Measurements from ENCODE around the gene ENO2. TPM values are rescaled to one million over a fixed set of nuclear protein-coding genes. Genes with fewer than 3 reads are reported as not detected.
"Not testable (repeated sequence)": the region's sequence is repeated elsewhere in the genome, so short reads cannot be mapped to it uniquely, and the experiment has no call there.

The ENO2 gene
- total RNA-seq = 202 and 206 TPM in 2 replicates

DNA sequence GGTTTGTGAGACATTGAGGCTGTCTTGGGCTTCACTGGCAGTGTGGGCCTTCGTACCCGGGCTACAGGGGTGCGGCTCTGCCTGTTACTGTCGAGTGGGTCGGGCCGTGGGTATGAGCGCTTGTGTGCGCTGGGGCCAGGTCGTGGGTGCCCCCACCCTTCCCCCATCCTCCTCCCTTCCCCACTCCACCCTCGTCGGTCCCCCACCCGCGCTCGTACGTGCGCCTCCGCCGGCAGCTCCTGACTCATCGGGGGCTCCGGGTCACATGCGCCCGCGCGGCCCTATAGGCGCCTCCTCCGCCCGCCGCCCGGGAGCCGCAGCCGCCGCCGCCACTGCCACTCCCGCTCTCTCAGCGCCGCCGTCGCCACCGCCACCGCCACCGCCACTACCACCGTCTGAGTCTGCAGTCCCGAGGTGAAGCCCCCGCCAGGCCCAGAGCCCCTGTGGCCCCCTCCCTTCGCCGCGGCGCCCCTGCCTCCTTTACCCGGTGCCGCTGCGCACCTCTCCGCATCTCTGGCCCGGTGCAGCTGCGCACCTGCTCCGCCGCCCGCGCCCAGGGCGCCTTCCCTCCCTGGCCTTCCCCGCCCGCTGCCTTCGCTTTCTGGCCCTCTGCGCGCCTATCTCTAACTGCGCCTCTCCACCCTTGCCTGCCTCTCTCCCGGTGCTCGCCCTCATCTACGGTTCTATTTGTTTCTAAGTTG lies at the start of gene ENO2:
TSS of gene ENO2 (plus strand) at position 335 of the 701 bp plus-strand sequence. CDS start 1,253 bp downstream, outside the sequence.
- Mint-ChIP-seq H3K27ac (peak within 1 kb of the TSS; percentile 94), H3K36me3 (ENCODE audit: low read depth) (peaks cover 26% of the 10 kb centered on the region), H3K27me3 (no peaks in the 10 kb centered on the region), H3K4me1 (peaks cover 40% of the 10 kb centered on the region), H3K9me3 (no peaks in the 10 kb centered on the region), H3K4me3 (peak within 1 kb of the TSS; percentile 99)
- intact Hi-C loops (cut with micrococcal nuclease) = loop anchor here (1.0 to 2.0 kb wide), 4 partner anchors 23 to 50 kb away; partner anchors contain the start of genes C12orf57 and SPSB2
- peak; percentile 94 for DNase-seq

DNA sequence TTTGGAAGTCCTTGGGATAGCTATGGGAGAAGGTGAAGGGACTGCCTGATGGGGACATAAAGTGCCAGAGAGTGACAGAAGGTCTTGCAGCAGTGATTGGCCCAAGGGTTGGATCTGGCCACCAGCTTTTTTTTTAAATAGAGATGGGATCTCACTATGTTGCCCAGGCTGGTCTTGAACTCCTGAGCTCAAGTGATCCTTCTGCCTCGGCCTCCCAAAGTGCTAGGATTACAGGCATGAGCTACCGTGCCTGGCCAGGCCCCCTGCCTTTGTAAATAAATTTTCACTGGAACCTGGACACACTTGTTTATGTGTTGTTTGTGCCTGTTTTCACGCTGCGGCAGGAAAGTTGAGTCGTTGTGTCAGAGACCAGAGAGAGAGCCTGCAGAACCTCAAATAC lies 49.1 kb upstream of the ENO2 start:
- intact Hi-C loops (cut with micrococcal nuclease); H3K27ac Mint-ChIP-seq; H3K4me3 Mint-ChIP-seq; H3K9me3 Mint-ChIP-seq; H3K27me3 Mint-ChIP-seq; DNase-seq: not testable (repeated sequence)
- peaks cover 30% of the 10 kb centered on the region for H3K4me1 Mint-ChIP-seq
- H3K36me3 Mint-ChIP-seq (ENCODE audit: low read depth) = peaks cover 70% of the 10 kb centered on the region

DNA sequence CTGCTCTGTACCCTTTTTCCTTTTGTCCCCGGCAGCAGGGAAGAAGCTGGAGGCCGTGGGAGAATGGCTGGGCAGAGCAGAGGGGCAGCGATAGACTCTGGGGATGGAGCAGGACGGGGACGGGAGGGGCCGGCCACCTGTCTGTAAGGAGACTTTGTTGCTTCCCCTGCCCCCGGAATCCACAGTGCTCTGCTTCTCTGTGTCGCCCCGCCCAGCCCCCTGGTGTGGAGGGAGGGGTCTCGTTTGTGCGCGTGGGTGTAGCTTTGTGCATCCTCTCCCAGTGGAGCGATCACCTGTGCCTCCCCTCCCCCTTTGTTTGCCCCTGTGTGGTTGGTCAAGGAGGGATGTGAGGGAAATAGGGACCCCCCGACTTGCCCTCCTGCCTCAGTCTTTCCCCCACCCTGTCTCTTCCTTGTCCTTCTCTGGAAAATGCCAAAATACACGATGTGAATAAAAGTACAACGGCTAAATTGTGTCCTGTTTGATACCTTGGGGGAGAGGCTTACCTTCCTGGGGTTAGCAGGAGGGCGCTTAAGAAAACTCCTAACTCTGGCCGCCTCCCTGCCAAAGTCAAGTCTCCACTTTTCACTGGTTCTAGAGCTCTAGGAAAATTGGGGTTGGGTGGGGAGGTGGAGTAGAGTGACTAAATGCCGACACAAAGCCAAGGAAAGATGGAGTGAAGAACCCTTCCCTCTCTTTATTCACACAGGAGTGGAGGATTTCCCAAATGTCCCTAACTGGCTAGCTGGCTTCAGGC lies 48.0 kb upstream of the ENO2 start:
- intact Hi-C loops (cut with micrococcal nuclease) = no loop called here

DNA sequence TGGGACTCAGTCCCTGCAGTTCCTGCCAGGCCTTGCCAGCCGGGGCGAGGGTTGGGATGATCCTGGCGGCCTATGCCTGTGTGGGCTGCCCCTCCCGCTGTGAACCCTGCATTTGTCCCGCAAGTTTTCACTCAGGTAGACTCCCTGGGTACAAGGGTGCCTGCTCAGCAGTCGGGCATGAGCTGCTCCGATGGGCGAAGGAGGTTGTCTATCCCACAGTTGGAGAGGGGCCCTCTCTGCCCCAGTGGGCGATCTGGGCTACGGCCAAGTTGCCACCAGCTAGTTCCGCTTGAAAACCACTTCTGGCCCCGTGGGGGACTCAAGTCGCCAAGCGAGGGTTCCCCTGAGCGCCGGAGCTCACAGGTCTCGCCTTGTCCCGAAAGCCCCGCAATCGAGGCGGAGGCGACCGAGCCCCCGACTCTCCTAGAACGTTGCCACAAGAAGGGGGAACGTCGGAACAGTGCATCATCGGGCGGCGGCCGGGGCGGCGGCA lies 47.4 kb upstream of the ENO2 start:
- peaks cover 75% of the 10 kb centered on the region for H3K36me3 Mint-ChIP-seq (ENCODE audit: low read depth)
- H3K27me3 Mint-ChIP-seq = no peaks in the 10 kb centered on the region
- no peak for DNase-seq
- H3K27ac Mint-ChIP-seq = peak overlapping the region; percentile 99
- no peaks in the 10 kb centered on the region for H3K9me3 Mint-ChIP-seq
- H3K4me1 Mint-ChIP-seq = peaks cover 46% of the 10 kb centered on the region
- H3K4me3 Mint-ChIP-seq = peak overlapping the region; percentile 89
- intact Hi-C loops (cut with micrococcal nuclease) = loop anchor here (1.0 kb wide), 1 partner anchor 15 kb away; the partner anchor contains the start of gene USP5

More for the DNA sequence above, 48.0 kb upstream of the ENO2 start:
- H3K36me3 Mint-ChIP-seq (ENCODE audit: low read depth) = peaks cover 71% of the 10 kb centered on the region
- no peaks in the 10 kb centered on the region for H3K27me3 Mint-ChIP-seq
- no peaks in the 10 kb centered on the region for H3K9me3 Mint-ChIP-seq
- peaks cover 41% of the 10 kb centered on the region for H3K4me1 Mint-ChIP-seq
- H3K4me3 Mint-ChIP-seq = peak overlapping the region; percentile 89
- H3K27ac Mint-ChIP-seq = peak overlapping the region; percentile 29
- no peak for DNase-seq

DNA sequence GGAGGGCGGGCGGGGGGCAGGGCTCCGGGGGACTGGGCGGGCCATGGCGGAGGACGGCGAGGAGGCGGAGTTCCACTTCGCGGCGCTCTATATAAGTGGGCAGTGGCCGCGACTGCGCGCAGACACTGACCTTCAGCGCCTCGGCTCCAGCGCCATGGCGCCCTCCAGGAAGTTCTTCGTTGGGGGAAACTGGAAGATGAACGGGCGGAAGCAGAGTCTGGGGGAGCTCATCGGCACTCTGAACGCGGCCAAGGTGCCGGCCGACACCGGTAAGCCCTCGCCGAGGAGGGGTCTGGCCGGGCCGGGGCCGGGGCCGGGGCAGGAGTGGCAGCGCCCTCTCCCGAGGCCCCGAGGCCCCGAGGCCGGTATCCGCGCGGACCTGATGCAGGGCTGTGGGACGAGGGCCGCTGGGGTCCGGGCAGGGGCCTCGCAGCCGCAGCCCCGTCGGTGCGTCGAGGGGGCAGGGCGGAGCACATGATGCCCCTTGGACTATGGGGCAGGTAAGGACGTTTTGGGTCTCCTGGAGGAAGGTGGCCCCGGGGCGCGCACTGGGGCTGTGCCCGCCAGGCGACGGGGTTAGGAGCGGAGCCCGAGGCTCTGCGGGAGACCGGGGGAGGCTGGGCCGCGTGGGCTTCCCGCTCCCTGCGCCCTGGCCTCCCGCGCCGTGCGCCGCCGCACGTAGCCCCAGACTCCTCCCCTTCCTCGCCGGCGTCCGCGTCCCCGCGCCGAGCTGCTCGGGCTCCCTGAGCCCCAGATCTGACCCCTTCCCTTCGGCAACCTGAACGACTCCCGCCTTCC lies 46.8 kb upstream of the ENO2 start, which contains the start of gene TPI1:
TSS of gene TPI1 (plus strand) at position 119 of the 798 bp plus-strand sequence. CDS start at position 155, 36 bp downstream.
- Mint-ChIP-seq H3K27me3 (no peaks in the 10 kb centered on the region), H3K36me3 (ENCODE audit: low read depth) (peaks cover 74% of the 10 kb centered on the region), H3K4me1 (peaks cover 50% of the 10 kb centered on the region), H3K9me3 (no peaks in the 10 kb centered on the region), H3K27ac (peak within 1 kb of the TSS; percentile 99), H3K4me3 (peak within 1 kb of the TSS; percentile 89)
- intact Hi-C loops (cut with micrococcal nuclease) = loop anchor here (1.0 kb wide), 2 partner anchors 15 to 333 kb away; partner anchors contain the start of genes GAPDH and USP5
- DNase-seq = peak; percentile 94

DNA sequence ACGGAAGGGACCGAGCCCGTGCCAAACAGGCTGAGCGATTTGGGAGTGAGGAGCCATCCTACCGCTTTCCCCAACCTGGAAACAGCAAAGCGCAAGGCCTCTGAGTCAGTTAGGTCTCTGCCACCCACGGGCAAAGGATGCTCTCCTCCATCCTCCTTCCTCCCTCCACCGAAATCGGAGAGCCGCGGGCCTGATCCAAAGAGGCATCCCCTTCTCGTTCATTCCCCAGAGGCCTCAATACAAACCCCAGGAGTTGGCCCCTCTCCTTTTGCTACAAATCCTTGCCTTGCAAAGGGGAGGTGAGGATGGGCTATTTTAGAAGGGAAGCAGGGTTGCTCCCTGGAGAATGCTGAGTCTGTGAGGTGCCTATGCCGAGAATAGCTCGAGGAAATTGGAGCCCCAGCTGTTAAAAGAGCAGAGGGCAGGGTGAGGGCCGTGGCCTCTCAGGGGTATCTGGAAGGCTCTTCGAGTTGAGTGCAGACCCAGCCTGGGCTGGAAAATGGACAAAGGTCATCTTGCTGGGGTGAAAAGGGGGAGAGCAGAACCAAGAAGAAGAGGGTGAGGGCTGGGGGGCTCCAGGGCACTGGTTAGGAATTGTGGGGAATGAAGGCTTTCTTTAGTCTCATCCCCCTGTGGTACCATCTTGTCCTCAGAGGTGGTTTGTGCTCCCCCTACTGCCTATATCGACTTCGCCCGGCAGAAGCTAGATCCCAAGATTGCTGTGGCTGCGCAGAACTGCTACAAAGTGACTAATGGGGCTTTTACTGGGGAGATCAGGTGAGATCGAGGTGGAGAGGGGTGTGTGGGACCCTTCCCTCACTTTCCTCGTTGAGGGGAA lies 46.0 kb upstream of the ENO2 start:
- DNase-seq = peak; percentile 73
- Mint-ChIP-seq H3K4me3 (peak overlapping the region; percentile 89), H3K36me3 (ENCODE audit: low read depth) (peaks cover 70% of the 10 kb centered on the region)

DNA sequence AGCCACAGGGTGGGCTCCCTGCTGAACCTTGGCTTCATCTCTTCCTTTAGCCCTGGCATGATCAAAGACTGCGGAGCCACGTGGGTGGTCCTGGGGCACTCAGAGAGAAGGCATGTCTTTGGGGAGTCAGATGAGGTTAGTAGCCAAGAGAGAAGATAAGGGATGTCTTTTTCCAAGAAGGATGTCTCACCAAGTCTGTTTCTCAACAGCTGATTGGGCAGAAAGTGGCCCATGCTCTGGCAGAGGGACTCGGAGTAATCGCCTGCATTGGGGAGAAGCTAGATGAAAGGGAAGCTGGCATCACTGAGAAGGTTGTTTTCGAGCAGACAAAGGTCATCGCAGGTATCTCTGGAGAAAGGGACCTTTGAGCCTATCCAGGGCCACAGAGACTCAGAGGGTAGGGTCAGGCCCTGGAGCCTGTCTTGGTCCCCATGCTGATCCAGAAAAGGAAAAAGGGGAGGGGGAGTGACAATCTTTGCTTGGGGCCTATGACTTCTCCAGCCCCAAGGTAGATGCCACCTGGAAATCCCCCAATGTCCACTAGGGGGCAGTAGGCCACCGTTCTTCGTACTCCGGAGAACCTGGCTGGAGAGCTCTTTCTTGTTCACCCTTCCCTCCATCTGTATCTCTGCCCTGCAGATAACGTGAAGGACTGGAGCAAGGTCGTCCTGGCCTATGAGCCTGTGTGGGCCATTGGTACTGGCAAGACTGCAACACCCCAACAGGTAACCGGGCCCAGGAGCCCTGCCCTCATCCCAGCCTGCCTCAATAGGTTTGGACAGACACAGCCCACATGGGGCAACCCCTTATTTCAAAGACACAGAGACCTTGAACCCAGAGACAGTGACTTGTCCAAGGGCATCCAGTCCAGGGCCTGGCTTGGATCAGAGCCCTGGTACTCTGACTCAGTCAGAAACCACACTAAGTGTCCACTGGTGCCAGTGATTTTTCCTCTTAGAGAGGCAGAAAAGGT lies 45.0 kb upstream of the ENO2 start:
- H3K4me1 Mint-ChIP-seq = peaks cover 54% of the 10 kb centered on the region
- no peaks in the 10 kb centered on the region for H3K27me3 Mint-ChIP-seq
- peak; percentile 96 for DNase-seq
- intact Hi-C loops (cut with micrococcal nuclease) = loop anchor here (5.0 kb wide), 3 partner anchors 68 to 262 kb away; partner anchors contain the start of genes CHD4 and LPCAT3
- no peaks in the 10 kb centered on the region for H3K9me3 Mint-ChIP-seq
- H3K4me3 Mint-ChIP-seq = peak overlapping the region; percentile 89
- peaks cover 68% of the 10 kb centered on the region for H3K36me3 Mint-ChIP-seq (ENCODE audit: low read depth)
- peak overlapping the region; percentile 93 for H3K27ac Mint-ChIP-seq

More for the DNA sequence above, 46.0 kb upstream of the ENO2 start:
- Mint-ChIP-seq H3K27ac (peak overlapping the region; percentile 93), H3K9me3 (no peaks in the 10 kb centered on the region), H3K4me1 (peaks cover 50% of the 10 kb centered on the region), H3K27me3 (no peaks in the 10 kb centered on the region)
- intact Hi-C loops (cut with micrococcal nuclease) = loop anchor here (1.0 kb wide), 1 partner anchor 334 kb away; the partner anchor contains the start of gene GAPDH

DNA sequence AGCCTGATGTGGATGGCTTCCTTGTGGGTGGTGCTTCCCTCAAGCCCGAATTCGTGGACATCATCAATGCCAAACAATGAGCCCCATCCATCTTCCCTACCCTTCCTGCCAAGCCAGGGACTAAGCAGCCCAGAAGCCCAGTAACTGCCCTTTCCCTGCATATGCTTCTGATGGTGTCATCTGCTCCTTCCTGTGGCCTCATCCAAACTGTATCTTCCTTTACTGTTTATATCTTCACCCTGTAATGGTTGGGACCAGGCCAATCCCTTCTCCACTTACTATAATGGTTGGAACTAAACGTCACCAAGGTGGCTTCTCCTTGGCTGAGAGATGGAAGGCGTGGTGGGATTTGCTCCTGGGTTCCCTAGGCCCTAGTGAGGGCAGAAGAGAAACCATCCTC lies 44.1 kb upstream of the ENO2 start:
- Mint-ChIP-seq H3K36me3 (ENCODE audit: low read depth) (peaks cover 64% of the 10 kb centered on the region), H3K27ac (peak overlapping the region; percentile 93), H3K4me1 (peaks cover 57% of the 10 kb centered on the region), H3K4me3 (peak overlapping the region; percentile 89)
- not testable (repeated sequence) for H3K9me3 Mint-ChIP-seq, DNase-seq, H3K27me3 Mint-ChIP-seq
- intact Hi-C loops (cut with micrococcal nuclease) = loop anchor here (5.0 kb wide), 3 partner anchors 67 to 263 kb away; partner anchors contain the start of genes CHD4 and LPCAT3

DNA sequence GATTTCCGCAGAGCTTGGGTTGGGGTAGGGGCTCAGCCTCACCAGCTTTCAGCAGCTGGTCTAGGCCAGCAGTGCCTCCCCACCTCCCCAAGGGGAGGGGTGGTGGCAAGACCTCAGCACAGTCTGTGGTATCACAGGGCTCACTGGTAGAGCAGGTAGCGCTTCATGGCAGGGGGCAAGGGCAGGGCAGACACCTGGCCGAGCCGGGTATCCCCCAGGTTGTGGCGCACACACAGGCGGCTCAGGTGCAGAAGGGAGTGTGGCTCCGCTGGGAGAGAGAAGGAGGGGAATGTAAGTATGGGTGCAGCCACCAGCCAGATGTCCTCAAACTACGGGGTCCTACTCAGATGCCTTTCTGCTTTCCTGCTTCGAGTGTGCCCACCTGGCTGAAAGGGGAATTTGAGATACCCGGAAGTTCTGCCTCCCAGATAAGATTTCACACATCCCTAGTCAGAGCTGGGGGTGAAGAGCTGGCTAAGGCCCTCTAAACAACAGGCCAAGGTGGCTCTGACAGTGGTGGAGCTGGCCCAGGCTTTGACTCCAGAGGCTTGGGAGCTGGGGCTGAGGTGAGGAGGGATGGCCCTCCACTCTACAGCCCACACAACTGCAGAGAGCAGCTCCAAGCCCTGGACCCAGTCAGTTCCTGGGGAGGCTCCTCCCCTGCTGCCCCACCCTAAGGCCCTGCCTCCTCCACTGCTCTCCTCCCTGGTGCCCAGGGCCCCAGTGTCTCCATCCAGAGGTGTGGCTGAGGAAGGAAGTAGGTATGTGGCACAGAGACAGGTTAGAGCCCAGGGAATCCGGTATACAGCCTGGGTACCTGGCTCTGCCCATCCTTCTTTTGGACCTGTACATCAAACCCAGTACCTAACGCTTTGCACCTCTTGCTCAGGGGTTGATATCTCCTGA lies 43.1 kb upstream of the ENO2 start:
- H3K27me3 Mint-ChIP-seq = no peaks in the 10 kb centered on the region
- H3K27ac Mint-ChIP-seq = peak overlapping the region; percentile 87
- H3K36me3 Mint-ChIP-seq (ENCODE audit: low read depth) = peaks cover 61% of the 10 kb centered on the region
- intact Hi-C loops (cut with micrococcal nuclease) = loop anchor here (5.0 kb wide), 3 partner anchors 66 to 264 kb away; partner anchors contain the start of genes CHD4 and LPCAT3
- peak; percentile 86 for DNase-seq
- peak overlapping the region; percentile 89 for H3K4me3 Mint-ChIP-seq
- H3K4me1 Mint-ChIP-seq = peaks cover 58% of the 10 kb centered on the region
- H3K9me3 Mint-ChIP-seq = no peaks in the 10 kb centered on the region

DNA sequence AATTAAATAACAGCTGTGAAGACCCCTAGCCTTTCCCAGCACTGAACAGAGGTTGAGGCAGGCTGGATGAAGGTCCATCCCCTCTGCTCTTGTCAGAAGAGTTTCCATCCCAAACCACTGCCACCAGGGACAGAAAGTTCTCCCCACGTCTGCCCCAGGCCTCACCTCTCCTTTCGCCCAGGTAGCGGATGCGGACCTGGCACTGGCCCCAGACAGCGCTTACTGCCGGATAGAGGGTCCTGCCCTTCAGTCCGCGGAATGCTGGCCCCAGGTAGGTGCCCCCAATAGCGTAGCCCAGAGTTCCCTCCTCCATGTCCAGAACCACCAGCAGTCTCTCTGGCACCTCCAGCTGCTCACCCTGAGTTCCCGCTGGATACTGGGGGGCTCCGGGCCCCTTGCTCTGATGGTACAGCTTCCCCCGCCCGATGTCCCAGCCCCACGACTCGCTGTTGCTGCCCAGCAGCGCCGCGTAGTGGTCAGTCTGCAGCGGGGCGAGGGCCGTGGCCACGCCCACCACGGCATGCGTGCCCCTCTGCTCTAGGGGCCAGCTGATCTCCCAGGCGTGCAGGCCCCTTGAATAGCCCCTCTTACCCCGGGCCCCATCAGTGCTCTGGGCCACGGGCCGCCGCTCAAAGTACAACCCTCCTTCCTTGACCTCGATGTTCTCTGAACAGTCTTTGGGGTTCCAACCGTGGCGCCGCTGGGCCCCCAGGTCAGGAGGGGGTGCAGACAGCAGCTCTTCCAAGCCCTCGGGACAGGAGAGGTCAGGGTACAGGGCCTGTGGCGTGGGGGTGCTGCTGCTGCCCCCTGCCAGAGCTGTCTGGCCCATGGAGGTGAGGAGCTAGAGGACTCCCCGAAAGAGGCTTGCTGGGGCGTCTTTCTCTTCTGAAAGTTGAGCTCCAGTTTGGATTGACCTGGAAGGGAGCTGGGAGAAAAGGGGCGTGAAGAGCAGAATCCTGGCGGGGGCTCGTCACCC lies 42.0 kb upstream of the ENO2 start:
- intact Hi-C loops (cut with micrococcal nuclease) = loop anchor here (1.0 to 5.0 kb wide), 11 partner anchors 19 to 338 kb away; partner anchors contain the start of genes C1RL, CHD4, ENO2 and GAPDH
- no peaks in the 10 kb centered on the region for H3K9me3 Mint-ChIP-seq
- DNase-seq = peak; percentile 97
- H3K27ac Mint-ChIP-seq = peak overlapping the region; percentile 87
- H3K4me3 Mint-ChIP-seq = peak overlapping the region; percentile 89
- peaks cover 50% of the 10 kb centered on the region for H3K4me1 Mint-ChIP-seq
- H3K36me3 Mint-ChIP-seq (ENCODE audit: low read depth) = peaks cover 64% of the 10 kb centered on the region
- H3K27me3 Mint-ChIP-seq = no peaks in the 10 kb centered on the region

Measured in activated CD4-positive, alpha-beta T cell treated with anti-CD3 and anti-CD28 coated beads, Interleukin-2, amount 10 ng/mL, durations not matched to agents 24 days and 14 days (primary cell).